Neural cell (in vitro differentiated cells): ENCODE data around the gene PARVB. TPM values are rescaled to one million over a fixed set of nuclear protein-coding genes. Genes with fewer than 3 reads are reported as not detected.

Experiments
- H2AFZ ChIP-seq: fragments of 200-600, 300-800 bp; sonication (generic), shearing (Covaris generic); 2 replicates; pipeline ENCODE4 v1.6.0; 2014; ENCODE audit warnings: low read depth, mild to moderate bottlenecking, antibody characterized with exemption, low read length, moderate library complexity
- H3F3A ChIP-seq: fragments of 200-600 bp; shearing (Covaris generic); 2 replicates; pipeline ENCODE4 v1.6.1; 2016; ENCODE audit warnings: mild to moderate bottlenecking, moderate library complexity, mixed read lengths, antibody characterized with exemption, low read length; ENCODE audit not compliant: insufficient read depth, poor library complexity, severe bottlenecking
- H3K27ac ChIP-seq: fragments of 200-600, 300-800 bp; sonication (generic), shearing (Covaris generic); 2 replicates; pipeline ENCODE4 v1.5.1; 2014; ENCODE audit warnings: mild to moderate bottlenecking, low read length, moderate library complexity
- H3K27me3 ChIP-seq: fragments of 300-800, 200-600 bp; sonication (generic), shearing (Covaris generic); 2 replicates; pipeline ENCODE4 v1.6.0; 2014; ENCODE audit warnings: mild to moderate bottlenecking, low read depth, low read length, moderate library complexity; ENCODE audit not compliant: insufficient read depth
- H3K36me3 ChIP-seq: fragments of 300-800, 200-600 bp; sonication (generic), shearing (Covaris generic); 2 replicates; pipeline ENCODE4 v1.5.1; 2014; ENCODE audit warnings: mild to moderate bottlenecking, antibody characterized with exemption, low read length, moderate library complexity; ENCODE audit not compliant: insufficient read depth
- H3K4me2 ChIP-seq: fragments of 300-800, 200-600 bp; sonication (generic), shearing (Covaris generic); 2 replicates; pipeline ENCODE4 v1.6.0; 2014; ENCODE audit warnings: mild to moderate bottlenecking, low read length
- H3K4me3 ChIP-seq: fragments of 300-800, 200-600 bp; sonication (generic), shearing (Covaris generic); 2 replicates; pipeline ENCODE4 v1.5.1; 2014; ENCODE audit warnings: mild to moderate bottlenecking, low read length, moderate library complexity
- H3K79me2 ChIP-seq: fragments of 200-600 bp; shearing (Covaris generic); replicated peaks from 2 replicates; pipeline ENCODE4 v1.6.0; 2014; ENCODE audit warnings: mild to moderate bottlenecking, low read length, moderate library complexity; ENCODE audit not compliant: insufficient read depth
- H3K9ac ChIP-seq: fragments of 300-800, 200-600 bp; sonication (generic), shearing (Covaris generic); 2 replicates; pipeline ENCODE4 v1.6.1; 2016; ENCODE audit warnings: mild to moderate bottlenecking, low read length, mixed read lengths
- H3K9me2 ChIP-seq: fragments of 200-600 bp; shearing (Covaris generic); 2 replicates; pipeline ENCODE4 v1.6.1; 2016; ENCODE audit warnings: mild to moderate bottlenecking, low read length, mixed read lengths; ENCODE audit not compliant: insufficient read depth
- H3K9me3 ChIP-seq: fragments of 200-600, 300-800 bp; sonication (generic), shearing (Covaris generic); 2 replicates; pipeline ENCODE4 v1.6.1; 2016; ENCODE audit warnings: mild to moderate bottlenecking, mixed run types, low read length, moderate library complexity, mixed read lengths
- H4K20me1 ChIP-seq: fragments of 200-600 bp; shearing (Covaris generic); 2 replicates; pipeline ENCODE4 v1.6.1; 2016; ENCODE audit warnings: mild to moderate bottlenecking, mixed run types; ENCODE audit not compliant: insufficient read depth
- CTCF ChIP-seq: fragments of 450-650 bp; IDR thresholded peaks from 2 replicates; pipeline ENCODE4 v1.5.1; 2014; ENCODE audit warnings: antibody characterized with exemption, mild to moderate bottlenecking, moderate library complexity; ENCODE audit not compliant: poor library complexity, severe bottlenecking
- EP300 ChIP-seq: fragments of 450-650 bp; conservative IDR thresholded peaks from 2 replicates; pipeline ENCODE4 v1.6.1; 2014; ENCODE audit warnings: antibody characterized with exemption, mild to moderate bottlenecking, moderate library complexity; ENCODE audit not compliant: poor library complexity, severe bottlenecking
- EZH2 ChIP-seq: fragments of 200-600, 300-800 bp; shearing (Covaris generic), sonication (generic); IDR thresholded peaks from 2 replicates; pipeline ENCODE4 v1.6.1; 2014; ENCODE audit warnings: antibody characterized with exemption, low read length, borderline replicate concordance, mild to moderate bottlenecking; ENCODE audit not compliant: insufficient read depth, poor library complexity, severe bottlenecking
- MXI1 ChIP-seq: fragments of 450-650 bp; conservative IDR thresholded peaks from 2 replicates; pipeline ENCODE4 v1.6.1; 2014; ENCODE audit warnings: antibody characterized with exemption, mild to moderate bottlenecking; ENCODE audit not compliant: poor library complexity, severe bottlenecking
- POLR2AphosphoS5 ChIP-seq: IDR thresholded peaks from 2 replicates; pipeline ENCODE4 v1.6.1; 2012
- RAD21 ChIP-seq: fragments of 450-650 bp; conservative IDR thresholded peaks from 2 replicates; pipeline ENCODE4 v1.6.1; 2014; ENCODE audit warnings: antibody characterized with exemption, mild to moderate bottlenecking, moderate library complexity
- REST ChIP-seq: IDR thresholded peaks from 2 replicates; pipeline ENCODE4 v1.6.1; 2012; ENCODE audit warnings: borderline replicate concordance
- SMC3 ChIP-seq: fragments of 450-650 bp; conservative IDR thresholded peaks from 2 replicates; pipeline ENCODE4 v1.6.1; 2014; ENCODE audit warnings: antibody characterized with exemption, mild to moderate bottlenecking, moderate library complexity; ENCODE audit not compliant: poor library complexity
- TAF1 ChIP-seq: IDR thresholded peaks from 2 replicates; pipeline ENCODE4 v1.6.1; 2012; ENCODE audit warnings: low read depth
- polyA plus RNA-seq: library from polyadenylated mRNA; depleted of rRNA; stranded (reverse); fragments of >200 nt; gene quantifications from 2 replicates; pipeline ENCODE4 v1.2.3, GENCODE V29; 2014

The PARVB gene
- polyA plus RNA-seq, 1 donor from 2014 or later = 1.2 TPM

- H3F3A ChIP-seq = no peaks in the 10 kb centered on the region
- H3K4me3 ChIP-seq = no peak overlapping the region
- no peaks in the 10 kb centered on the region for H3K79me2 ChIP-seq
- H2AFZ ChIP-seq = no peak overlapping the region
- no peaks in the 10 kb centered on the region for H3K36me3 ChIP-seq
- H3K9ac ChIP-seq = no peak overlapping the region
- no peak overlapping the region for H3K4me2 ChIP-seq
- H3K9me2 ChIP-seq = no peaks in the 10 kb centered on the region
- no peak for TF ChIP-seq EP300
- peaks cover 10% of the 10 kb centered on the region for H3K9me3 ChIP-seq
- H3K27me3 ChIP-seq = no peaks in the 10 kb centered on the region
- no peak overlapping the region for H3K27ac ChIP-seq
- H4K20me1 ChIP-seq = no peaks in the 10 kb centered on the region
Observed at GRCh38 chr22:44210722-44211121, 186.6 kb downstream of the PARVB start.

GRCh38 chr22:44211256-44211945 is 187.3 kb downstream of the PARVB start:
- Histone ChIP-seq H3K27ac (no peak overlapping the region), H3F3A (no peaks in the 10 kb centered on the region), H3K4me2 (no peak overlapping the region), H3K9ac (no peak overlapping the region), H3K36me3 (no peaks in the 10 kb centered on the region), H3K4me3 (no peak overlapping the region), H2AFZ (no peak overlapping the region), H3K79me2 (no peaks in the 10 kb centered on the region), H3K9me2 (no peaks in the 10 kb centered on the region), H3K9me3 (peaks cover 10% of the 10 kb centered on the region), H4K20me1 (no peaks in the 10 kb centered on the region), H3K27me3 (no peaks in the 10 kb centered on the region)
- no peak for TF ChIP-seq EZH2
- no peak for TF ChIP-seq EP300
- no peak for TF ChIP-seq RAD21
- no peak for TF ChIP-seq REST
- TF ChIP-seq POLR2AphosphoS5 = no peak
- no peak for TF ChIP-seq TAF1

- Histone ChIP-seq H3K9me3 (peaks cover 10% of the 10 kb centered on the region), H2AFZ (no peak overlapping the region), H3K4me2 (no peak overlapping the region), H3K9ac (no peak overlapping the region), H4K20me1 (no peaks in the 10 kb centered on the region), H3K27ac (no peak overlapping the region), H3K36me3 (no peaks in the 10 kb centered on the region), H3K4me3 (no peak overlapping the region), H3K79me2 (no peaks in the 10 kb centered on the region), H3K27me3 (no peaks in the 10 kb centered on the region), H3F3A (no peaks in the 10 kb centered on the region), H3K9me2 (no peaks in the 10 kb centered on the region)
- TF ChIP-seq TAF1 (no peak), MXI1 (no peak), POLR2AphosphoS5 (no peak), SMC3 (no peak), EP300 (no peak), EZH2 (no peak), RAD21 (no peak), CTCF (no peak), REST (no peak)
Observed at GRCh38 chr22:44211946-44212930, 188.1 kb downstream of the PARVB start.
